Activated CD8-positive, alpha-beta T cell treated with anti-CD3 and anti-CD28 coated beads for 36 hours (primary cell): ENCODE measurements around the gene PGM2. TPM values are rescaled to one million over a fixed set of nuclear protein-coding genes. Genes with fewer than 3 reads are reported as not detected.

ENCODE experiments used
- ATAC-seq: fragments of 200-7000 bp; cut with Tn5 transposase; one replicate; pipeline ENCODE4 v1.10.0; 2021; ENCODE audit warnings: mild to moderate bottlenecking, moderate library complexity
- CTCF ChIA-PET: fragments of 350-600 bp; sonication (Branson Sonifier 250); formaldehyde crosslinking; loops from one replicate; lab custom pipeline; 2021; ENCODE audit warnings: antibody characterized with exemption; lab: Charles Lee
- POLR2A ChIA-PET: fragments of 350-600 bp; sonication (Branson Sonifier 250); formaldehyde crosslinking; loops from one replicate; lab custom pipeline; 2021; ENCODE audit warnings: antibody characterized with exemption; lab: Charles Lee
- DNase-seq: peaks from one replicate; pipeline ENCODE4 v3.0.0-alpha.2; 2020
- H3K27ac Mint-ChIP-seq: one replicate; pipeline ENCODE4 v1.8.0; 2021; ENCODE audit warnings: mild to moderate bottlenecking, mixed read lengths
- H3K27me3 Mint-ChIP-seq: one replicate; pipeline ENCODE4 v1.8.0; 2021; ENCODE audit warnings: mixed read lengths
- H3K36me3 Mint-ChIP-seq: one replicate; pipeline ENCODE4 v1.8.0; 2021; ENCODE audit warnings: low read depth, mixed read lengths
- H3K4me1 Mint-ChIP-seq: one replicate; pipeline ENCODE4 v1.8.0; 2021; ENCODE audit warnings: low read depth, mixed read lengths
- H3K4me3 Mint-ChIP-seq: one replicate; pipeline ENCODE4 v1.8.0; 2021; ENCODE audit warnings: mild to moderate bottlenecking, moderate library complexity, mixed read lengths
- H3K9me3 Mint-ChIP-seq: one replicate; pipeline ENCODE4 v1.8.0; 2021; ENCODE audit warnings: mixed read lengths
- intact Hi-C: fragments of 100-400 bp; cut with micrococcal nuclease; formaldehyde crosslinking; loops from one replicate; pipeline ENCODE4 v1.10.0; 2022
- total RNA-seq, 2 experiments: library from RNA; stranded (reverse); gene quantifications; one replicate each; pipeline ENCODE4 v1.2.3, GENCODE V29; 2021
- TF ChIP-seq, protein P1 (sequence below): fragments of 200-600 bp; IDR thresholded peaks from one replicate; pipeline ENCODE4 v1.8.0; 2022; ENCODE audit warnings: antibody characterized with exemption, mild to moderate bottlenecking

Gene PGM2
- total RNA-seq, 2 experiments from 2014 or later: 63.0 to 67.6 TPM

DNA sequence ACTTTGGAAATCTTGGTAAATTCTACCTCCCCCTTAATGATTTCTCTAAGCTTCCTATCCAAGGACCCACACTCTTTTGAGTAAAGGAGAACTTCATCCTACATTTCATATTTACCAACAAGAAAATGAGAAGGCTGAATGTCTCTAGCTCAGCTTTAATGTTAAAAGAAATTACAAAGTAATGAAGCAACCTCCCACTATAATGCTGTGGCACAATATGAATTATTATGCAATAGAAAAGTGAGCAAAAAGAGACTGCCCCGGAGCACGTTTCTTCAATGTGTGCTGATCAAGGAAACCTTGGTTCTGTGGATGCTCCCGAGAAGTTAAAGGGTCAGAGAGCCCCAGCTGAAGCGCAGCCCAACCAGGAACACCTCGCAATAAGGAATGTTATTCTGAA, 55.3 kb downstream of the PGM2 start:
- peaks cover 12% of the 10 kb centered on the region for H3K4me1 Mint-ChIP-seq
- H3K27ac Mint-ChIP-seq: no peak overlapping the region
- no peak overlapping the region for H3K4me3 Mint-ChIP-seq
- H3K36me3 Mint-ChIP-seq: no peaks in the 10 kb centered on the region
- ATAC-seq (no peak), DNase-seq (no peak)
- no peaks in the 10 kb centered on the region for H3K27me3 Mint-ChIP-seq
- intact Hi-C loops: no loop called here
- ChIA-PET CTCF (no interaction called here), POLR2A (interaction anchor here (0.6 kb wide), 1 partner anchor 145 kb away, joined by 3 read pairs; no protein-coding TSS in a partner anchor)
- no peaks in the 10 kb centered on the region for H3K9me3 Mint-ChIP-seq
- TF ChIP-seq, protein P1, sequence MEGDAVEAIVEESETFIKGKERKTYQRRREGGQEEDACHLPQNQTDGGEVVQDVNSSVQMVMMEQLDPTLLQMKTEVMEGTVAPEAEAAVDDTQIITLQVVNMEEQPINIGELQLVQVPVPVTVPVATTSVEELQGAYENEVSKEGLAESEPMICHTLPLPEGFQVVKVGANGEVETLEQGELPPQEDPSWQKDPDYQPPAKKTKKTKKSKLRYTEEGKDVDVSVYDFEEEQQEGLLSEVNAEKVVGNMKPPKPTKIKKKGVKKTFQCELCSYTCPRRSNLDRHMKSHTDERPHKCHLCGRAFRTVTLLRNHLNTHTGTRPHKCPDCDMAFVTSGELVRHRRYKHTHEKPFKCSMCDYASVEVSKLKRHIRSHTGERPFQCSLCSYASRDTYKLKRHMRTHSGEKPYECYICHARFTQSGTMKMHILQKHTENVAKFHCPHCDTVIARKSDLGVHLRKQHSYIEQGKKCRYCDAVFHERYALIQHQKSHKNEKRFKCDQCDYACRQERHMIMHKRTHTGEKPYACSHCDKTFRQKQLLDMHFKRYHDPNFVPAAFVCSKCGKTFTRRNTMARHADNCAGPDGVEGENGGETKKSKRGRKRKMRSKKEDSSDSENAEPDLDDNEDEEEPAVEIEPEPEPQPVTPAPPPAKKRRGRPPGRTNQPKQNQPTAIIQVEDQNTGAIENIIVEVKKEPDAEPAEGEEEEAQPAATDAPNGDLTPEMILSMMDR: no peak

DNA sequence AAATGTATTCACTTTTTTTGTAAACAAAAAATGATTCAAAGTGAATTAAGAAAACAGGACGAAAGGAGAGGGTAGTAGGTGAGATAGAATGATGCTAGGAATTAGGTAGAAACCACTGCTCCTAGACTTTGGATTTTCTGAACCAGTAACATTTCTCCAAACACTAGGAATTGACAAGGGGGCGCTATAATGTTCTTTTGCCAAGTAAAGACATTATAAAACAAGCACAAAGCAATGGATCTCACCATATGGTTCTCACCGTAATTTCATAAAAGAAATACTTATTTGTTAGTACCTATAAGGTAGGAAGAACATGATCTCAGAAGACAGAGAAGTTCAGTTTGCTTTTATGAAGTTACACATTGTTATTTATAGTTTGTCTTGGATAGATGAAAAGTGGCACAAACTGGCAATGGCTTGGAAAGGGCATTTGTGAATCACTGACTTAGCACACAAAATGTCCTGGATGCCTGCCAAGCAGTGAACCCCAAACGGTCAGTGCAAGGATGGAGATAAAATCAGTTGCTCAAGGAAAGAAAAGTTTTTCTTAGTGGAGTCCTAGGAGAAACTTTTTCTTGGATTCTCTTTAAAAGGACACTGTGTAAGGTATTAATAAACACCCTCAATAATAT, 56.3 kb downstream of the PGM2 start:
- no peak overlapping the region for H3K27ac Mint-ChIP-seq
- no peaks in the 10 kb centered on the region for H3K9me3 Mint-ChIP-seq
- H3K36me3 Mint-ChIP-seq: no peaks in the 10 kb centered on the region
- CTCF ChIA-PET: no interaction called here
- POLR2A ChIA-PET: no interaction called here
- H3K4me3 Mint-ChIP-seq: no peak overlapping the region
- peaks cover 12% of the 10 kb centered on the region for H3K4me1 Mint-ChIP-seq
- intact Hi-C loops: no loop called here
- no peaks in the 10 kb centered on the region for H3K27me3 Mint-ChIP-seq
- ATAC-seq (no peak), DNase-seq (no peak)
- TF ChIP-seq, protein P1: no peak

DNA sequence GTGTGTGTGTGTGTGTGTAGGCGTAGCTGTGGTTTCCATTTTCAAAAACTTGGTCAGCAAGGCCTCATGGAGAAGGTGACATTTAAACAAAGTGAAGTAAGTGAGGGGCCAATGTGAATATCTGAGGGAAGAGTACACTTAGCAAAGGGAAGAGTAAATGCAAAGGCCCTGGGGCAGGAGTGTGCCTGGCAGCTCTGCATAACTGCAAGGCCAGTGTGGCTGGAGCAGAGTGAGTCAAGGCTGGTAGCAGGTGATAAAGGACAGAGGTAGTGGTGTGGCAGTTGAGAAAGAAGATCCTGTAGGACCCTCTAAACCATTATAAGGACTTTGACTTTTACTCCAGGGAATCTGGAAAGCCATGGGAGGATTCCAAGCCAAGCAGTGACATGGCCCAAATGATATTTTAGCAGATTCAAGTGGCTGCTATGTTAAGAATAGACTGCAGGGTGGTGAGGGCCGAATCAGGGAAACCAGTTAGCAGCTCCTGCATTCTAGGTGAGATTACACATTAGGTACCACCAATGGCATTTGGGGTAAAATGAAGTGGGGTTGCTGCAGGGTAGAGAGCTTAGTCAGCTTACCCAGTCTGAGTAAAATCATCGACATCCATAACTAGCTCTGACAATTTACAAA, 58.5 kb downstream of the PGM2 start:
- Mint-ChIP-seq H3K27ac (no peak overlapping the region), H3K36me3 (no peaks in the 10 kb centered on the region), H3K27me3 (no peaks in the 10 kb centered on the region), H3K4me1 (peaks cover 14% of the 10 kb centered on the region), H3K4me3 (no peak overlapping the region), H3K9me3 (no peaks in the 10 kb centered on the region)
- no peak for ATAC-seq
- intact Hi-C loops: no loop called here
- ChIA-PET POLR2A (interaction anchor here (1.2 kb wide), 1 partner anchor 58 kb away, joined by 3 read pairs; the partner anchor contains the start of gene PGM2), CTCF (interaction anchor here (0.9 to 1.7 kb wide), 4 partner anchors 9 to 150 kb away, joined by 3 to 4 read pairs (median 3); no protein-coding TSS in a partner anchor)
- TF ChIP-seq, protein P1: no peak
- DNase-seq: no peak

DNA sequence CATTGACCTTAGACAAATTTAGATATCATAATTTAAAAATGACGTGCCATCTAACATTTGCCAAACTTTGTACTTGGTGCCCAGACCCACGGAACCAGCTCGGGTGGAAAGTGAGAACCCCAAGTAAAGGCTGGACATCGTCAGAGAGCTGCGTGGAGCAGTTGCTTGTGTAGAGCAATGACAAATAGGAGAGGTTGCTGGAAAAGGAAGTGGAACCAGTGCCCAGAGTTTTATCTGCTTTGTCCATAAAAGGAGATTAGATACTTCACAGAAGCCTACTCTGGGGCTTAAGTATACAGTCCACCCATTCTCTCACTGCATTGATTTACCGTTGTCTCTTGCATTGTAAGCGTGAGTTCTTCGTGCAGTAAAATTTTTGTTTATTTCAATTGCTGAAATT, 59.0 kb downstream of the PGM2 start:
- no peak for ATAC-seq
- intact Hi-C loops: no loop called here
- CTCF ChIA-PET: interaction anchor here (0.9 to 1.7 kb wide), 4 partner anchors 9 to 149 kb away, joined by 3 to 4 read pairs (median 3); no protein-coding TSS in a partner anchor

More for the DNA sequence above, 59.0 kb downstream of the PGM2 start:
- Mint-ChIP-seq H3K9me3 (no peaks in the 10 kb centered on the region), H3K4me3 (no peak overlapping the region), H3K4me1 (peaks cover 18% of the 10 kb centered on the region), H3K27me3 (no peaks in the 10 kb centered on the region), H3K27ac (no peak overlapping the region), H3K36me3 (no peaks in the 10 kb centered on the region)
- DNase-seq: no peak
- TF ChIP-seq, protein P1: no peak
- POLR2A ChIA-PET: interaction anchor here (1.2 kb wide), 1 partner anchor 59 kb away, joined by 3 read pairs; the partner anchor contains the start of gene PGM2
